HFF-Myc (cell line): ENCODE results near the gene PRKCI.
"Not testable (repeated sequence)": the region's sequence is repeated elsewhere in the genome, so short reads cannot be mapped to it uniquely, and the experiment has no call there.

ENCODE experiments used
- DNase-seq: peaks from one replicate; pipeline ENCODE4 v3.0.0-alpha.2; 2011; ENCODE audit warnings: low read depth; ENCODE audit errors: extremely low read depth
- H3K4me3 ChIP-seq: replicated peaks from 2 replicates; pipeline ENCODE4 v1.5.1; 2011; ENCODE audit warnings: low read depth, mild to moderate bottlenecking, control low read depth, low read length
- TF ChIP-seq, protein P1 (sequence below): IDR thresholded peaks from 2 replicates; pipeline ENCODE4 v1.5.1; 2012; ENCODE audit warnings: mild to moderate bottlenecking, low read depth, low read length, control low read depth; ENCODE audit errors: missing control alignments

The PRKCI gene

DNA sequence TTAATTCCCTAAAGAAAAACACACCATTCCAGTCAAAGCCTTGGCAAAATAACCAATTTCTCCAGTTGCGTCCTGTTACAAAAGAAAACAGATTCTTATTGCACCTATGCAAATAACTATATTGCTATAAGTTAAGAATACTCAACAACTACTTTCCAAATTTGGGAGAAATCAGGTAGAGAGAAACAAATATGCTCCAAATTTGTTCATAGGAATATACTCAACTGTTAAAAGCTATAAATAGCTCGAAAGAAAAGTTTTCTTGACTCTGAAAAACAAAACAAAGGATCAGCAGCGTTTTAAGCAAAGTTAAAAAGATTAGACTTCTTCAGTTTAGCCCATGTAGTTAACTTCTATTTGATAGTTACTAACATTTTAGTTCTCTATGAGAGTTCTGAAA, 115.2 kb downstream of the PRKCI start:
- H3K4me3 ChIP-seq = no peak overlapping the region
- DNase-seq = no peak
- TF ChIP-seq, protein P1, sequence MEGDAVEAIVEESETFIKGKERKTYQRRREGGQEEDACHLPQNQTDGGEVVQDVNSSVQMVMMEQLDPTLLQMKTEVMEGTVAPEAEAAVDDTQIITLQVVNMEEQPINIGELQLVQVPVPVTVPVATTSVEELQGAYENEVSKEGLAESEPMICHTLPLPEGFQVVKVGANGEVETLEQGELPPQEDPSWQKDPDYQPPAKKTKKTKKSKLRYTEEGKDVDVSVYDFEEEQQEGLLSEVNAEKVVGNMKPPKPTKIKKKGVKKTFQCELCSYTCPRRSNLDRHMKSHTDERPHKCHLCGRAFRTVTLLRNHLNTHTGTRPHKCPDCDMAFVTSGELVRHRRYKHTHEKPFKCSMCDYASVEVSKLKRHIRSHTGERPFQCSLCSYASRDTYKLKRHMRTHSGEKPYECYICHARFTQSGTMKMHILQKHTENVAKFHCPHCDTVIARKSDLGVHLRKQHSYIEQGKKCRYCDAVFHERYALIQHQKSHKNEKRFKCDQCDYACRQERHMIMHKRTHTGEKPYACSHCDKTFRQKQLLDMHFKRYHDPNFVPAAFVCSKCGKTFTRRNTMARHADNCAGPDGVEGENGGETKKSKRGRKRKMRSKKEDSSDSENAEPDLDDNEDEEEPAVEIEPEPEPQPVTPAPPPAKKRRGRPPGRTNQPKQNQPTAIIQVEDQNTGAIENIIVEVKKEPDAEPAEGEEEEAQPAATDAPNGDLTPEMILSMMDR = no peak

DNA sequence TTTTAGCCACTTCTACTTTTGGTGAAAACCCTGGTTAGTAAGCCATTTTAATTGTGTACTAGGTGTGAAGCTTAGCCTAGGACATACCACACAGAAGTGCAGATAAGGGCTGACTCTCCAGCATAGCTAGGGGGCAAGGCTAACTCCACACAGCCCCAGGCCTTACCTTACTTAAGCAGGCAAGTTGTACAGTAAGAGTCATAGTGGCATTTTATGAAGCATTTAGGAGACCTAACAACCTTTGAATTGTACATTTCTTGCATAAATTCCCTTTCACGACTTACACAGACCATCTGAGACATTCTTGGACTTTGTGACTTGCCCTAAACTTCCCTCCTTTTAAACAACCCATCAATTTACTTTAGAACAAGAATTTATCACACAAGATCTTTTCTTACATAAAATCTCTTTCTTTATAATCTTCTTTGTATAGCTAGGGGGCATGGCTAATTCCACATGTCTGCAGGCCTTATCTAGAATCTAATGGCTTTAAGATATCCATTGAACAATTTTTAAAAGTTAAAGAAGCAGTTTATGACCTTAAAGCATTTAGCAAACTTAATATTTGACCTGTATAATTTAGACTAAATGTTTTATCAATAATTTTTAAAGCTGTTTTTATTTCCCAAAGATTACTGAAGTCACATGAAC, 116.6 kb downstream of the PRKCI start:
- no peak overlapping the region for H3K4me3 ChIP-seq
- no peak for DNase-seq
- TF ChIP-seq, protein P1 = no peak

GRCh38 chr3:170342273-170342672, 120.0 kb downstream of the PRKCI start:
- DNase-seq, H3K4me3 ChIP-seq: not testable (repeated sequence)

- DNase-seq = not testable (repeated sequence)
Observed at GRCh38 chr3:170343859-170344258, 121.6 kb downstream of the PRKCI start.

GRCh38 chr3:170344971-170345370, 122.7 kb downstream of the PRKCI start:
- DNase-seq = no peak
- TF ChIP-seq, protein P1 = no peak
- no peak overlapping the region for H3K4me3 ChIP-seq

More at GRCh38 chr3:170343859-170344258, 121.6 kb downstream of the PRKCI start:
- H3K4me3 ChIP-seq = not testable (repeated sequence)

DNA sequence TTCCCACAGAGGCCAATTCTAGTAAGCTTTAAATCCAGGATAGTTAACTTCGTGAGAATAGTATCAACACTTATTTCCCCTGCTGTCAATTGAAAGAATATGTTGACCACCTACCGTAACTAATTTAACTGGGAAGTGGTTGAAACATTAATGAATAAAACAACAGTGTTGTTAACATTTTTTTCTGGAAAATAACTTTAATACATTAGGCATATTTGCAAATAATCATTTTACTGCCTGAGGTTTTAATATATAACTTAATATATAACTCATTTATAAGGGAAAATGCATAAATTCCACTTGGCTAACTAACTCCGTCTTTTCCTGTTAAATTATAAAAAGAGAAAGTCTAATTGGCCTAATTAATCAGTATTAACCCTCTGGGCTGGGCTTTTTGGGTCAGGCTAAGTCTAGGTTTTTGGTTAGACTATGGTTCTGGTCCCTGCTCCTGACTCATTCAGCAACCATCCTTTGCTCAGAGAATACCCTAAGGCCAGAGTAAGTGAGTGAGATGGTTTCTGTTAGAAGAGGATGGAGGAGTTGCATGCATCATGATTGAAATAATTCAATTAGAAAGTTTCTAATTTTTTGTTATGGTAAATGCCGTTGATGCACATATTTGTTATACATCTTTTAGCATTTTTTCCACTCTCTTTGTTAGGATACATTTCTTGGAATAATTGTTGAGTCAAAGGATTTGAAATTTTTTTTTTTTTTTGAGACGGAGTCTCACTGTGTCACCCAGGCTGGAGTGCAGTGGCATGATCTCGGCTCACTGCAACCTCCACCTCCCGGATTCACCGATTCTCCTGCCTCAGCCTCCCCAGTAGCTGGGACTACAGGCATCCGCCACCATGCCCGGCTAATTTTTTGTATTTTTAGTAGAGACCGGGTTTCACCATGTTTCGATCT, 124.5 kb downstream of the PRKCI start:
- H3K4me3 ChIP-seq = no peak overlapping the region
- TF ChIP-seq, protein P1 = no peak
- no peak for DNase-seq

- no peak for DNase-seq
- TF ChIP-seq, protein P1 = no peak
- H3K4me3 ChIP-seq = no peak overlapping the region
Observed at GRCh38 chr3:170350515-170351413, 128.5 kb downstream of the PRKCI start.
